Activated naive CD4-positive, alpha-beta T cell treated with anti-CD3 and anti-CD28 coated beads, Interleukin-2, amount 50 U/mL, for 16 hours (primary cell): Measurements from ENCODE around the gene FOXA1.
"Not testable (repeated sequence)": the region's sequence is repeated elsewhere in the genome, so short reads cannot be mapped to it uniquely, and the experiment has no call there.

Source experiments
- DNase-seq: peaks from one replicate; pipeline ENCODE4 v3.0.0-alpha.2; 2020

The FOXA1 gene

DNA sequence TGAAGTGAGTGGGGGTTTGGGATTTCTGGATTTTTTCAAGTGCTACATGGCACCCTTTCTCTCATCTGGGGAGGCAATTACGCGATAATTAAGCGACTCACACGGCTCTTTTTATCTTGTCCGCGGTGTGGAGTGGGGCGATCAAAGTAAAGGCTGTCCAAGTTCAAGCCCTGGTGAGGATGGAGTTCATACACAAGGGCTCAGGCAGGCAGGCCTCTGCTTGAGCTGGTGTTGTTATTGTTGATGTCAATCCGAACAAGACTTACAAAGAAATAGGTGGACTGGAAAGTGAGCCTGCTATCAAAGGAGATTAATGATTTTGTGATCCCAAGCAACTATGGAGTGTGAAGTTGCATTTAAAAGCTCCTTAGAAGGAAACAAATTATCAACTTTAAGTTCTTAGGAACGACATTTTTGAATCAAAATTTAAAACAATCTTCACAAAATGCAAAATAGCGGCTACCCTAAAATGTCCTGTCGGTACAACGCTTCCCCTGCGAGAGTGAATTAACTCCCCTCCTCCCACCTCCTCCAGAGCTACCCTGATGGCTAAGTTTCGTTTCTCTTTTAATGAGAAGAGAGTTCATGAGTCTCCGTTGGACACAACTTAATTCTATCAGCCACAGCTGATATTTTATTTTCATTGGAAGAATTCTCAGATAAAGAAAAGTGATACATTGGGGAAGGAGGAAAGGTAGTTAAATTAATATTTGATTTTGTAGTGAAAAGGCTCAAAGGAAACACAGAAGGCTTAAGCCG is 5.9 kb downstream of the FOXA1 start:
- no peak for DNase-seq

DNA sequence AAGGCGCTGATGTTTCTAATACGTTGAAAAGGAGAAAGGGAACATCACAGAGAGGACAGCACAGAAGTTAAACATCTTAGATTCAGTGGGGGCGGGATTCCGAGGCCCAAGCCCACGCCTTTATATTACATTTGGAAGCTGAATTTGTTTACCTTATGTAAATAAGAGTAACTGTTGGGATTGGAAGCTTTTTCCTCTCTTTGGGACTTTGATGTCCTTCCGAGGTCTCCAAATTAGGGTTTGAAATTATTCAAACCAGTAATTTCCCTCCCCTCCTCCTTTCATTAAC is 6.4 kb downstream of the FOXA1 start:
- DNase-seq, result no peak

DNA sequence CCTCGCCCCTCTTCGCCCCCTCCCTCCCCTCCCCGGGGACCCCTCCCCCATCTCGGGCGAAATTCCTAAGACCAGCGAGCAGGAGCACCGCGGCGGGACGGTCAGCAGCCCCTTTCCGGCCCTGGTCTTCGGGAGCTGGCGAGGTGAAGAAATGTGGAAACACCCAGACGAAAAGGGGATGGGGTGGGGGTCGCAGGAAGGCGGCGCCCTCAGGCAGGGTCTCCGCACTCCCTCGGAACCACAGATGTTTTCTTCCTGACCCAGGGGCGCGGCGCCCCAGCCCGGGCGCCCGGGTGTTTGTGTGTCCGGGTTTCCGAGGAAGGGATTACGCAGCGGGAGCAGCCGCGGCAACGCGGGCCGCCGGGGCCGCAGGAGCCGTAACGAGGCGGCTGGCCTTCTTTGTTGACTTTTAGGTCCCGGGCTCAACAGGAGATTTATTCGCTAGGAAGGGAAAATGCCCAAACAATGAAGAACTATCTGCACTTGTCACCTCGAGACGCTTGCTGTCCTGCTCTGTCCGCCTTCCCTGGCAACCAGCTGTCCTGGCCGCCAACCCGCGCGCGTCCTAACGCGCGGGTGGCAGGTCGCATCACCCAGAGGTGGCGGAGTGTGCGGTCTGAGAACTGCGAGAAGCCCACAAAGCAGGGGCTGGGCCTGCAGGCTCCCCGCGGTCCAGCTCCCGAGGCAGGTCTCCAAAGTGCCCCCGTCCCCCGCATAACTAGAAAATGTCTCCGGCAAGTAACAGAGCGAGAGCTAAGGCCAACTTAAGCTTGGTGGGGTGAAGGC is 7.0 kb downstream of the FOXA1 start:
- no peak for DNase-seq

DNA sequence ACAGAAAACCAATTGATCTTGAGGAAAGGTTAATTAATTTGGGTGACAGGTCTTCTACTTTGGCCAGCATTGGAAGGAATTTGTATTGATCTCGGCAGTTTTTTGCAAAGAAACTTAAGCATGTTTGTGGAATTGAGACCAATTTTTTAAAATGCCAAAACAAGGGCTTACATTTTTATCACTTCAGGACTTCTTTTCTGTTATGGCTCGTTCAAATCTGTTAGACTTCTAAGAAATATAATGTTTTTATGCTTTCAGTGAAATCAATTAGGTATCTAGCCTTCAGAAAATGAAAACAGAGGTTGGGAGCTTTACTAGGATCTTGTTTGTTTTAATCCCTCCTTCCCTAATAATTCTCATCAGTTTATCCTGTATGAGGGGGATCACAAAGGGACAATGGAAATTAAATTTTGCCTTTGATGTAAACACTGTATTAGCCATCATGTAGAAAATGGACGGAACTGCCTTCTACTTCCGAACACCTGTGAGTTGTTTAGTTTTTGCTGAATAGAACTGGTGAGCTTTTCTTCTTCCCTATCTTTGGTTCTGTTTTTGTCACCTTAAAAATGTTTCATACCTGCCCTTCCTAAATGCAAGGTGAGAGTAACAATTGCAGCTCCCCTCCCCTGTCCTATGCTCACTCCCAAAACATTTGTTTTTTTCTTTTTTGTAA is 7.8 kb downstream of the FOXA1 start:
- no peak for DNase-seq

DNA sequence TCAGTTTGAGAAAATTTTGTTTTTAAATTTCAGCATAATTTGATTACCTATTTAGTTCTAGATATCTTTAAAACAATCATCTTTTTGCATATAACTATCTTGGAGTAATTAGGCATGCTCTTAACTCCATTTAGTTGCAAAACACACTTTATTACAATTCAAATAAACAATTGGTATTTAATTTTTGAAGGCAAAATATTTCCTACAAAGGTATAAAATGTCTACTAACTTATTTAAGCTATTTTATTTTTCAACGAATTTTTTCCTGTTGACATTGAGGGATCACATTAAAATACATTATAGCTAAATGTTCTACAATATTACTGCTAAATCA is 8.3 kb downstream of the FOXA1 start:
- no peak for DNase-seq

DNA sequence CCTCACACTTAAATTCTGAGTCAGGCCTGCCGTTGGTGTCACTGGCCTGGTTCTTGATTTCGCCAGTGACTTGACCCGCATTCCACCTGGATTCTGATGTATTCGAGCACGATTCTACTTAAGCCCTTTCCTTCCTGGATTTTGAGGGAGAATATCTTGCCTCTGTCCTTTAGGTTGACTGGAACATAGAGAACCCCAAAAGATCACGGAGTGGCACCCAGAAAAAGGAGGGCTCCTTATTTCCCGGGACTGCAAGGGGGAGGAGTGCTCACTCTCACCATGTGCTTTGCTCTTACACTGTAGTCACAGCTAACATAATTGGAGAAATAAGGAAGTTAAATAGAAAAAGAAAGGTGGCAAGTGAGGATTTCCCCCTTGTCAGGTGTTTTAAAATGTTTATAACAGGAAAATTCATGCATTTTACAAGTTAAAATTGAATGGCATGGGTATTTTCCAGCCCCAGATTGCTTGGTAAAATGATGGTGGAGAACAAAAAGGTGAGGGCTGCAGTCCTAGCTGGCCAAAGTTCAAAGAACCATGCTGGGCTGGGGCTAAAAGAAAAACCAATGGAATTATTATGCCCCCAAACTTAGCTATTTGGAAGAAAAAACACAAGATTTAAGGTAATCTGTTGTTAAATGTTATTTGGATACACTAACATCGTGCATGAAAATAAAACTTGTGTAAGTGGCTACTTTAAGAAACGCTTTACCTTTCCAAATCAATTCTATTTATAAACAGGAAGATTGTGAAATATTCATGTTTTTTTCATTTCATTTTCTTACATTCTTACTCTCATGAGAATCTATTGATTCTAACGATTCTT is 8.9 kb downstream of the FOXA1 start:
- no peak for DNase-seq

GRCh38 chr14:37585101-37585511 is 9.9 kb downstream of the FOXA1 start:
- no peak for DNase-seq

DNA sequence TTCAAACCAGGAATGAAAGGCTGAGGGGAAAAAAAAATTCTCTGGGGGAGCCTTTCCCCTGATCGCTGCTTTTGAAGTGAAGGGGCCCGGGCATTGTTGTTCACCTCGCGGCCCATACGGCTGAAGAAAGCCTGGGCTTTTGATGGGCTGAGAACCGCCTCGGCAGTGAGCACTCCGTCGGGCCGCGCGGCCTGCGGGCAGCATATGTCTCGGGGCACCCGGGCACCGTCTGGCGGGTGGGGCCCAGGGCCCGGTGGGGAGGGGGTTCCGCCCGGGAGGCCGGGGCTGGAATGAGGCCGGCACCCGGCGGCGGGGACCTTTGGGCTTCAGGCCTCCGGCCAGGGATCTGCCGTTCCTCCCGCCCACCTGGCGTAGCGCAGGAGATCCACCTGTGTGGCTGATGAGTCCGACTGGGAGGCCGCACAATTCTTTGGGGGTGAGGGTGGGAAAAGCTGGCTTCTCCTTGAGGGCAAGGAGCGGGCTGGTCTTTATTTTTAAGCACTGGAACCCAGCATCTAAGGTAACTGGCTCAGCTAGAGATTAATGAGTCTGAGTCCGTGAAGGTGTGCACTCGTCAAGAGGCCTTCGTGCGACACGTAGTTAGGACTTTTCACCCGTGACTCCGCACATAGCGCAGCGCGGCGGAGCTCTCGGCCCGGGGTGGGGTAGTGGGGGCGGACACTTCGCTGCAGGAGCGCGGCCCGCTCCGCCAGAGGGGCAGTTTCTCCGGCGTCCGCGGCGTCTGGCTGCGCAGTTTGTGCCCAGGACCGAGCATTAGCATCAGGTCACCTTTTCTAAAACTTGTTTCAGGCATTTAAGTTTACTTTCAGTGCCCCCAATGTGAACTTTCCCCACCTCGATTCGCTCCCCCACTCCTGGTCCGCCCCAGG is 10.6 kb downstream of the FOXA1 start:
- DNase-seq, result no peak

DNA sequence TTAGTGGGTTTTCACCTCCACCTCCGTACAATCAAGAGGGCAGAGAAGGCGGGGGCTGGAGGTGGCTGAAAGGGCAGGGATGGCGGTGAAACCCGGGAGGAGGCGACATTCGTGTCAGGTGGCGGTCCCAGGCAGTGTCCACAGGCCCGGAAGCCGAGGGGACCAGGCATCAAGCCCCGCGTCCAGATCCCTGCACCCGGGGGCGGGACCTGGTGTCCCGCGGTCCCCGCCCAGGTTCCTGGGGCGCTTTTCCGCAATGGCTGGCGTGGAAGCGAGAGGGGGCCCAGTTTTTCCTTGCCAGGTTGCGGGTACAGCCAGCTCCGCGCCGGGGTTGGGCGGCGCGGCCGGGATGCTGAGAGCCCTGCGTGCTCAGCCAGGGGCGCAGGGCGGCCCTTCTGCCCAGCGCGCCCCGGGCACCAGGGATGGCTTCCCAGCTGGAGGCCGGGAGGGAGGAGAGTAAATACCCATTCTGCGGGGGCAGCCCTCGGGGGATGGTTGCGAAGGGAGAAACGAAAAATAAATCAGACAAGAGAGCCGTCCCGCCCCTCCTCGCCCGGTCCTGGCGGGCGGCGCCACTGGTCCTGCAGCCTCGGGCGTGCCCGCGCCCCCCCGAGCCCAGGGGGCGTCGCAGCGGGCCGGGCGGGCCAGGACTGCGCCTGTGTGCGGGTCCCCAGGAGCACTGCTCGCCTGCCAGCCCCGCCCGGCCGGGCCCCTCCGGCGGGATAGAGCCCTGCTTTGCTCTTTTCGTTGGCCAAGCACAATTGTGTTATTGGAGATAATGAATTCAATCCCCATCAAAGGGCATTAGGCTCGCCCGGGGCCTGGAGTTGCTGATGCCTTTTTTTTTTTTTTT is 11.5 kb downstream of the FOXA1 start:
- no peak for DNase-seq

- DNase-seq, result no peak
Measured at GRCh38 chr14:37580146-37580545, 14.9 kb downstream of the FOXA1 start.

DNA sequence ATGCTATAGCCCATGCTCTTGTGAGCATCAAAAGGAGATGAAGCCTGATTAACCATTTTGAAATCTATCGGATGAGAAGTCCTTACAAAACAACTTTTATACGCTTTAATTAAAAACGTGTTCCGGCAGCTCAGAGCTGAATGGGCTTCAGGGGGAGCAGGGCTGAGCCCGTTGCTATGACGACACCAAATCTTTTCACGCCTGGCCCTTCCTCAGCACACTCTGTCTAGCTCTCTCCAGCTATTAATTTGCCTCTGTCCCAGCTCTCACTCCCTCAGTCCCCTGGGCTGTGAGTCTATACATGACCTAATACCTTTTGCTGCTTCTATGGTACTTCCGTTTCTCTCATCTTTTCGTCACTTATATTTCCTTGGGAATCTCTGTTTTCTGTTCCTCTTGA is 15.8 kb downstream of the FOXA1 start:
- DNase-seq, result no peak

DNA sequence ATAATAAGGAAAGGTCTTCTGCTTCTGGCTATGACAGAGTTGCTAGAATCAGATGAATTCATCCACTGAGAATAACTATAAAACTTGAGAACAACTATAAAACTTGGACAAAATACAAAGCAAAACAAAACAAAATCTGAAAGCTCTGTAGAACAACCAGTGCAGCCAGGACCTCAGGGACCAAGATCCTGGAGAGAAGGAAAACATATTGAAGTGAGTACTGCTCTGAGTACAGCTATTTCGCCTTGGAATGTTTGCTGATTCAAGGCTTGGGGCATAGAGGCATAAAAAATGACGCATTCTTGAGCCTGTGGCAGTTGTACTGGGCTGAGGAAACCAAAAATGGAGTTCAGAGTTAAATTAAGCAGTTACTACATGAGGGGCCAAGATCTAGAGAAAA is 21.7 kb downstream of the FOXA1 start:
- no peak for DNase-seq

GRCh38 chr14:37571391-37571790 is 23.7 kb downstream of the FOXA1 start:
- DNase-seq, result no peak

DNA sequence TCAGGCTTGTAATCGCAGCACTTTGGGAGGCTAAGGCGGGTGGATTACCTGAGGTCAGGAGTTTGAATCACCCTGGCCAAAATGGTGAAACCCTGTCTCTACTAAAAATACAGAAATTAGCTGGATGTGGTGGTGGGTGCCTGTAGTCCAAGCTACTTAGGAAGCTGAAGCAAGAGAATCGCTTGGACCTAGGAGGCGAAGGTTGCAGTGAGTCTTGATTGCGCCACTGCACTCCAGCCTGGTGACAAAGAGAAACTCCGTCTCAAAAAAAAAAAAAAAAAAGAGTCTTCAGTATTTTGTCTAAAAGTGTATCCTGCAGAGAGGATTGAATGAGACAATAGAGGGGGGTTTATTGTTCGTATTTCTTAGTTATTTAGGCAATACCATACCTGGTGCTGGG is 25.3 kb downstream of the FOXA1 start:
- DNase-seq, result no peak

- no peak for DNase-seq
Measured at GRCh38 chr14:37566811-37567371, 28.2 kb downstream of the FOXA1 start.

GRCh38 chr14:37565550-37565949 is 29.5 kb downstream of the FOXA1 start:
- DNase-seq, result no peak

GRCh38 chr14:37563189-37563588 is 31.9 kb downstream of the FOXA1 start:
- no peak for DNase-seq

GRCh38 chr14:37559386-37559785 is 35.7 kb downstream of the FOXA1 start:
- DNase-seq, result no peak

DNA sequence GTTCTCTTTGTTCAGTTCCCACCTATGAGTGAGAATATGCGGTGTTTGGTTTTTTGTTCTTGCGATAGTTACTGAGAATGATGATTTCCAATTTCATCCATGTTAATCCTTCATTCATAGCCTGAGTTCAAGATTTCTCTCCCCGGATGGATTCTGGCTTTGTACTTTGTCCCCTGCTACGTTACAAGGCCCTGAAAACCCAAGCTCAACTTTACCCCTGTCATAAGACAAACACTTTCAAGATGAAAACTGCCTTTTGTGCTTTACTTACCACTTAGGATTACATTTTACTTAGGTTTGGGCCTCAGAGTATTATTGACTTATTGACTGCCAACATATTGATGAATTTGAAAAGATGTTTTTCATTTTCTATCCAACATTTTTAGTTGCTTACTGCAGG is 36.3 kb downstream of the FOXA1 start:
- no peak for DNase-seq

GRCh38 chr14:37555596-37555995 is 39.5 kb downstream of the FOXA1 start:
- not testable (repeated sequence) for DNase-seq

GRCh38 chr14:37553935-37554550 is 41.0 kb downstream of the FOXA1 start:
- no peak for DNase-seq
